IMR-90 (cell line): ENCODE data around the gene OR8B4. TPM values are rescaled to one million over a fixed set of nuclear protein-coding genes. Genes with fewer than 3 reads are reported as not detected.

Experiments
- ATAC-seq: fragments of 200-7000 bp; cut with Tn5 transposase; 2 replicates; pipeline ENCODE4 v1.9.1; 2020; ENCODE audit warnings: low read depth, mild to moderate bottlenecking, moderate library complexity
- BruUV-seq: library from RNA; stranded (reverse); fragments of 400-500 nt; replicated peaks from 2 replicates; lab custom pipeline; 2021; lab: Mats Ljungman, UMichigan
- CTCF ChIA-PET: fragments of 300-600 bp; formaldehyde crosslinking; extraction: SDS; loops from one replicate; lab custom pipeline; 2021; ENCODE audit warnings: antibody characterized with exemption; lab: Yijun Ruan, JAX
- POLR2A ChIA-PET: fragments of 300-600 bp; sonication (Branson Sonifier 250); formaldehyde crosslinking; loops from one replicate; lab custom pipeline; 2022; ENCODE audit warnings: antibody characterized with exemption; ENCODE audit not compliant: unreplicated experiment; lab: Charles Lee
- DNase-seq: peaks from one replicate; pipeline ENCODE4 v3.0.0; 2013
- H2AFZ ChIP-seq: replicated peaks from 2 replicates; pipeline ENCODE3; 2013; ENCODE audit warnings: low read length, mild to moderate bottlenecking; ENCODE audit not compliant: poor library complexity
- H2AK5ac ChIP-seq: 2 replicates; pipeline ENCODE4 v1.6.1; 2013; ENCODE audit warnings: low read depth, low read length, inconsistent platforms
- H2AK9ac ChIP-seq: replicated peaks from 2 replicates; pipeline ENCODE3; 2013; ENCODE audit warnings: mild to moderate bottlenecking, low read depth, low read length, moderate library complexity; ENCODE audit not compliant: poor library complexity
- H2BK120ac ChIP-seq: 2 replicates; pipeline ENCODE4 v1.6.1; 2013; ENCODE audit warnings: low read depth, low read length, inconsistent platforms
- H2BK15ac ChIP-seq: 3 replicates; pipeline ENCODE4 v1.6.1; 2013; ENCODE audit warnings: low read depth, low read length, inconsistent platforms
- H2BK20ac ChIP-seq: 2 replicates; pipeline ENCODE4 v1.6.1; 2013; ENCODE audit warnings: low read depth, mild to moderate bottlenecking, inconsistent platforms, low read length, moderate library complexity
- H2BK5ac ChIP-seq: 2 replicates; pipeline ENCODE4 v1.6.1; 2013; ENCODE audit warnings: mild to moderate bottlenecking, low read depth, low read length, inconsistent platforms; ENCODE audit not compliant: poor library complexity, severe bottlenecking
- H3K14ac ChIP-seq: replicated peaks from 2 replicates; pipeline ENCODE4 v1.6.1; 2013; ENCODE audit warnings: low read depth, low read length, inconsistent platforms
- H3K18ac ChIP-seq: 2 replicates; pipeline ENCODE4 v1.6.1; 2013; ENCODE audit warnings: low read depth, low read length, control low read depth
- H3K23ac ChIP-seq: 2 replicates; pipeline ENCODE4 v1.6.1; 2013; ENCODE audit warnings: low read depth, low read length, inconsistent platforms
- H3K27ac ChIP-seq: 2 replicates; pipeline ENCODE4 v1.5.1; 2013; ENCODE audit warnings: mild to moderate bottlenecking, control low read depth, low read length; ENCODE audit not compliant: insufficient read depth
- H3K27me3 ChIP-seq: 2 replicates; pipeline ENCODE4 v1.6.1; 2013; ENCODE audit warnings: low read length; ENCODE audit not compliant: control insufficient read depth, insufficient read depth
- H3K36me3 ChIP-seq: 2 replicates; pipeline ENCODE4 v1.6.1; 2013; ENCODE audit warnings: low read length, mixed read lengths; ENCODE audit not compliant: control insufficient read depth, insufficient read depth
- H3K4ac ChIP-seq: 2 replicates; pipeline ENCODE4 v1.6.1; 2013; ENCODE audit warnings: low read depth, low read length, inconsistent platforms
- H3K4me1 ChIP-seq: 2 replicates; pipeline ENCODE4 v1.6.1; 2013; ENCODE audit warnings: low read length, mixed read lengths; ENCODE audit not compliant: control insufficient read depth, insufficient read depth
- H3K4me2 ChIP-seq: 2 replicates; pipeline ENCODE4 v1.6.1; 2013; ENCODE audit warnings: low read depth, mild to moderate bottlenecking, control low read depth, low read length, moderate library complexity
- H3K4me3 ChIP-seq: 2 replicates; pipeline ENCODE4 v1.5.1; 2013; ENCODE audit warnings: low read depth, mild to moderate bottlenecking, control low read depth, low read length, moderate library complexity; ENCODE audit not compliant: insufficient read depth
- H3K56ac ChIP-seq: 2 replicates; pipeline ENCODE4 v1.6.1; 2013; ENCODE audit warnings: low read length, inconsistent platforms; ENCODE audit not compliant: insufficient read depth; ENCODE audit errors: extremely low read depth
- H3K79me1 ChIP-seq, 2 experiments: 2 replicates each; pipeline ENCODE4 v1.6.1; 2013; ENCODE audit warnings: low read length in 2 of 2, inconsistent platforms in 1 of 2, low read depth in 1 of 2
- H3K9ac ChIP-seq: 2 replicates; pipeline ENCODE4 v1.6.1; 2013; ENCODE audit warnings: low read depth, low read length, control low read depth
- H3K9me1 ChIP-seq: 2 replicates; pipeline ENCODE4 v1.6.1; 2013; ENCODE audit warnings: low read length, inconsistent platforms; ENCODE audit not compliant: insufficient read depth
- H3K9me3 ChIP-seq: 2 replicates; pipeline ENCODE4 v1.6.1; 2013; ENCODE audit warnings: low read length; ENCODE audit not compliant: control insufficient read depth, insufficient read depth
- H4K20me1 ChIP-seq: 2 replicates; pipeline ENCODE4 v1.6.1; 2013; ENCODE audit warnings: low read length, inconsistent platforms; ENCODE audit not compliant: insufficient read depth
- H4K5ac ChIP-seq: 2 replicates; pipeline ENCODE4 v1.6.1; 2013; ENCODE audit warnings: mild to moderate bottlenecking, low read depth, low read length, control low read depth
- H4K8ac ChIP-seq, 2 experiments: 2 replicates each; pipeline ENCODE4 v1.6.1; 2013; ENCODE audit warnings: low read depth in 2 of 2, low read length in 2 of 2, control low read depth in 1 of 2, inconsistent platforms in 1 of 2
- H4K91ac ChIP-seq: 2 replicates; pipeline ENCODE4 v1.6.1; 2013; ENCODE audit warnings: low read depth, low read length, inconsistent platforms; ENCODE audit not compliant: insufficient read depth
- CHD1 ChIP-seq: IDR thresholded peaks from 2 replicates; pipeline ENCODE4 v1.6.1; 2012; ENCODE audit warnings: low read depth, low read length, improper control_type of control experiment
- RCOR1 ChIP-seq: IDR thresholded peaks from 2 replicates; pipeline ENCODE4 v1.6.1; 2012; ENCODE audit warnings: mild to moderate bottlenecking, low read length, improper control_type of control experiment; ENCODE audit not compliant: insufficient replicate concordance
- SMC3 ChIP-seq: fragments of 150-350 bp; IDR thresholded peaks from 2 replicates; pipeline ENCODE4 v1.6.1; 2016; ENCODE audit warnings: low read depth, mild to moderate bottlenecking, antibody characterized with exemption, low read length, moderate library complexity
- WGBS, 2 experiments: methylation state at CpG; one replicate each; pipeline versions ENCODE4 v1.1.5 to v1.1.7; 2013; ENCODE audit warnings: missing lambda C conversion rate in 2 of 2; ENCODE audit not compliant: insufficient read length in 1 of 2; ENCODE audit errors: extremely low coverage in 2 of 2; 5-methylcytosine and 5-hydroxymethylcytosine counted together
- dilution Hi-C: fragments of 300-500 bp; cut with HindIII; formaldehyde crosslinking; loops from one replicate; pipeline ENCODE4 v1.14.3; 2018; ENCODE audit warnings: low sequenced_read_pairs; ENCODE audit not compliant: unreplicated experiment
- in situ Hi-C: fragments of 300-500 bp; cut with MboI; formaldehyde crosslinking; loops from 3 replicates; pipeline ENCODE4 v1.14.3; 2019; ENCODE audit warnings: low sequenced_read_pairs, inconsistent platforms, mixed read lengths
- intact Hi-C: fragments of 100-400 bp; cut with micrococcal nuclease; formaldehyde crosslinking; loops from 2 replicates; pipeline ENCODE4 v1.10.0; 2022
- polyA plus RNA-seq, 3 experiments: library from polyadenylated mRNA; depleted of rRNA; stranded (reverse); fragments of >200 nt; gene quantifications; 2 replicates each; pipeline ENCODE4 v1.2.3, GENCODE V29; 2012; ENCODE audit warnings: low replicate concordance in 1 of 3
- total RNA-seq: library from RNA; depleted of rRNA; stranded (reverse); fragments of >200 nt; gene quantifications from 2 replicates; pipeline ENCODE4 v1.2.3, GENCODE V29; 2012

The OR8B4 gene
- total and polyA plus RNA-seq, 2 of the 4 experiments (the other 2 are of a cell fraction) = not detected

- intact Hi-C loops = loop anchor here (10.0 kb wide), 1 partner anchor 455 kb away; the partner anchor contains the start of gene ROBO3
- Histone ChIP-seq H4K91ac (no peak overlapping the region), H4K8ac (no peak overlapping the region), H3K9me1 (no peaks in the 10 kb centered on the region), H2BK15ac (no peak overlapping the region), H2AFZ (no peak overlapping the region), H3K9me3 (no peaks in the 10 kb centered on the region), H3K9ac (no peak overlapping the region), H3K23ac (no peak overlapping the region), H3K4me2 (no peak overlapping the region), H3K27me3 (peaks cover 11% of the 10 kb centered on the region), H2AK5ac (no peak overlapping the region), H3K18ac (no peak overlapping the region), H4K20me1 (no peaks in the 10 kb centered on the region), H2BK5ac (no peak overlapping the region), H2BK120ac (no peak overlapping the region), H4K5ac (no peak overlapping the region), H2BK20ac (no peak overlapping the region), H3K4ac (no peak overlapping the region), H3K4me1 (peaks cover 3% of the 10 kb centered on the region; the same call in 1 of the 2 replicates), H3K36me3 (no peaks in the 10 kb centered on the region), H3K79me1 (no peaks in the 10 kb centered on the region), H3K14ac (no peak overlapping the region), H3K4me3 (no peak overlapping the region), H2AK9ac (no peak overlapping the region), H3K27ac (no peak overlapping the region), H3K56ac (no peak overlapping the region)
- dilution Hi-C loops = no loop called here
- ATAC-seq = no peak
- CTCF ChIA-PET = interaction anchor here (2.9 kb wide), 1 partner anchor 8 kb away, joined by 11 read pairs; no protein-coding TSS in a partner anchor
- no peak for DNase-seq
- 81% methylated on average over 2 of the region's 7 CpGs; no CpG with 5 or more reads in 1 of the 2 experiments for WGBS, 2 experiments
- in situ Hi-C loops = loop anchor here (25.0 kb wide), 1 partner anchor 402 kb away; the partner anchor contains the start of gene MSANTD2
- no TSS peak for BruUV-seq
- POLR2A ChIA-PET = no interaction called here
- TF ChIP-seq SMC3 (no peak), CHD1 (no peak), RCOR1 (no peak)
Observed at GRCh38 chr11:124409906-124410305, 14.8 kb downstream of the OR8B4 start.
